Activated CD4-positive, alpha-beta T cell treated with anti-CD3 and anti-CD28 coated beads, Interleukin-2, amount 50 U/mL, for 48 hours (primary cell): ENCODE results near the gene PTPRJ.
A peak's percentile ranks its signal among the peaks of the same experiment; 100 is the strongest.

Source experiments
- DNase-seq, 2 experiments: peaks; one replicate each; pipeline ENCODE4 v3.0.0-alpha.2; 2020

The PTPRJ gene

DNA sequence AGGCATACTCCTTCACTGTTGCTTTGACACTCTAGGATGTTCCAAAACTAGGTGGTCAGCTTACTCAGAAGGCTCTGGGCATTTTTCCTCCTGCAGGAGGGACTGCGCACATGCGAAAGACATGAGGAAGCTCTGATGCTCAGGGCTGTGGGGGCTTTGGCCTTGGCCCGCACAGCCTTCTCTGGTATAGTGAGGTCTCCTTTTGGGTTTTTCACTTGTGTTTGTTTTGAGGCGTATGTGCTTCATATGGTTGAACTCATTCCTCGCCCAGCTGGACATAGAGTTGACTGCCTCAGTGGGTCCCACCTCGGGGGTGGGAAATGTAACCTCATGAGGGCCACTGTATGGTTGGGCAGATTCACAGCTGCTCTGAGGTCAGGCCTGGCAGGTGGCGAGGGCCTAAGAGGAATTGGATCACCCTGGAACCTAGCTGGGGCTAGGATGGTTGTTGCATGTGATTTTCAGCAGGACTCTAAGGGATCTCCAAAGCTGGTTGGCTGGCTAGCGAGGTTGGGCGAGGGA is 63.7 kb downstream of the PTPRJ start:
- DNase-seq = no peak

DNA sequence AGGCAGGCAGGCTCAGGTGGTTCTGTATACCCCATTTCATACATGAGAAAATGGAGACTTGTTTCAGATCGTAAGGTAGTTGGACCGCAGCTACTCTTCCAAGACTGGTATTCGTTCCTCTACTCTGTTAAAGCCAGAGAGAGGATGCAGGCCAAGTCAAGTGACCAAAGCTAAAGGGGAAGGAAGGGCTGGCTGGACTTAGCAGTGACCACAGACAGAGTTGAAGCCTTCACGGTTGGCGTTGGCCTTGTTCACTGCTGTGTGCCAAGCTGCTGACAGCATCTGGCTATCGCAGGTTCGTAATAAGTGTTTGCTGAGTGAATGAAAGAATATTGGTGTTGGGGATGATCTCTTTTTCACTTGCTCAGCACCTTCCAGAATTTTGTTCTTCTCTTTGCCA is 64.2 kb downstream of the PTPRJ start:
- DNase-seq = no peak

DNA sequence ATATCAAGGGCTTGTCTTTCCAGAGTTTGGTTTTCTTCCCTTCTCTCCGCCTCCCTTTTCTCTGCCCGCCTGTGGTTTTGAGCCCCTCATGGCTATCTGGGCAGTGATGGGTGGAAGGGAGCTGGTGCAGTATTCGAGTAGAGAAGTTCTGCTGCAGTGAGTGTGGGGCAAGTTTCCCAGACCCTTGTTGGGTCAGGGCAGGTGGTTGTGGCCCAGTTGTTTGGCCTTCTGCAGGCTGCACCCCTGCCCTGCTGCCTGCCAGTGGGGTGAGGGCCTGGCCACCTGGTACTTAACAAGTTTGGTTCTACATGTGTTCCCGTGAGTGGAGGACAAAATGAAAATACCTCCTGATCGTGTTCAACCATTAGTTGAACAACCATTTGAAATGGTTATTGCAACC is 65.2 kb downstream of the PTPRJ start:
- no peak for DNase-seq

DNA sequence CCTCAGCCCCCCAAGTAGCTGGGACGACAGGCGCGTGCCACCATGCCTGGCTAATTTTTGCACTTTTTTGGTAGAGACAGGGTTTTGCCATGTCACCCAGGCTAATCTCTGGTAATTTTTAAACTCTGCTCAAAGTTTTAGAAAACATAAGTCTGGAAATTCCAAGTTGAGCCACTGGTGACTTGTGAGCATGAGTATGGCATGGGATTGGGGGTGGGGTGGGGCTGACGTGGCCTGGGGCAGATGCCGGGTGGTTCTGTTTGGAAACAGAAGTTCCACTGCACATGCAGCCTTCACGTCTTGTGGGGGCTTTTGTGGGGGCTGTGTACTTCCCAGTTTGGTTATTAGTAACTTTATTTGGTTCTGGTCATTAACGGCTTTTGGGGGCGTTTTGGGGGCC is 67.3 kb downstream of the PTPRJ start:
- no peak for DNase-seq

DNA sequence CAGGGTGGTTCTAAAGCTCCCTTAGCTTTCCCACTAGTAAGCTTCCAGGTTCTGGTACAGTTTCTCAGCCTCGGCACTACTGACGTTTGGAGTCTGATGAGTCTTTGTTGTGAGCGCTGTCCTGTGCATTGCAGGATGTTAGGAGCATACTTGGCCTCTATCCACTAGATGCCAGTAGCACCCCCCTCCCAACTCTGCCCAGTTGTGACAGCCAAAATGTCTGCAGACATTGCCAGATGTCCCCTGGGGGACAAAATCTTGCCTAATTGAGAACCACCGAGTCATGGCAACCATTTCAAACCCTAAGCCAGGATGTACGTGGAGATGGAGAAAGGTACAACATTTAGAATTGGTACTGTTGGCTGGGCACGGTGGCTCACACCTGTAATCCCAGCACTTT is 68.7 kb downstream of the PTPRJ start:
- DNase-seq = no peak

DNA sequence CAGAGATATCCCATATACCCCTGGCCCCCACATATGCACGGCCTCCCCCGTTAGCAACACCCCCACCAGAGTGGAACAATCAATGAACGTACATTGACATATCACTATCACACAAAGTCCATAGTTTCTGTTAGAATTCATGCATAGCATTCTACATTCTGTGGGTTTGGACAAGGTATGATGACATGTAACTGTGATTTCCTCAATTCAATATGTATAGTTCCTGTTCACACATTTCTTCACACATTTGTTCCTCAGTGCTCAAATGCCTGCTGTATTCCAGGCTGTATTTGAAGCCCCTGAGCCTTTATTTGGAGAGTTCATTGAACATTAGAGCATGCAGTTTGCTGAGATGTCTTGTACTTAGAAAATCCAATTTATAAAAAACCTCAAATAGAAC is 69.9 kb downstream of the PTPRJ start:
- DNase-seq = no peak

DNA sequence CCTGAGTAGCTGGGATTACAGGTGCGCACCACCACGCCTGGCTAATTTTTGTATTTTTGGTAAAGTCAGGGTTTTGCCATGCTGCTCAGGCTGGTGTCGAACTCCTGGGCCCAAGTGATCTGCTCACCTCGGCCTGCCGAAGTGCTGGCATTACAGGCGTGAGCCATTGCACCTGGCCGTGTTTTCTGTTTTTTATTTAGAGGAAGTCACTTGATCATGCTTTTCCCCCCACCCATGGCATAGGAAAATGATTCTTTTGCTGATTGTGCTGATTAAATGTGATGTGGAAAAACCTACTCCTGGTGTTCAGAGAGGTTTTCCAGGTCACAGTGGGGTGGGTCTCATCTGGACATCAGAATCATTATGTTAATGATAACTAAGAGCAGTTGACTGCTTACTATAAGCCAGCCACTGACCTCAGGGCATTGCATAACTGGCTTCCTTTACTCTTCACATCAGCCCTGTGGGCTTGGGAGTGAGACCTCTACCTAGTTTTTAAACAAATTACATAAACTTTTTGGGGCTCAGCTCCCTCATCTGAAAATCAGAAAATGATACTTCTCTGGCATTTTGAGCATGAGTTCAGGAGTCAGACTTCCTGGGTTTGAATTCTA is 71.0 kb downstream of the PTPRJ start:
- no peak for DNase-seq

DNA sequence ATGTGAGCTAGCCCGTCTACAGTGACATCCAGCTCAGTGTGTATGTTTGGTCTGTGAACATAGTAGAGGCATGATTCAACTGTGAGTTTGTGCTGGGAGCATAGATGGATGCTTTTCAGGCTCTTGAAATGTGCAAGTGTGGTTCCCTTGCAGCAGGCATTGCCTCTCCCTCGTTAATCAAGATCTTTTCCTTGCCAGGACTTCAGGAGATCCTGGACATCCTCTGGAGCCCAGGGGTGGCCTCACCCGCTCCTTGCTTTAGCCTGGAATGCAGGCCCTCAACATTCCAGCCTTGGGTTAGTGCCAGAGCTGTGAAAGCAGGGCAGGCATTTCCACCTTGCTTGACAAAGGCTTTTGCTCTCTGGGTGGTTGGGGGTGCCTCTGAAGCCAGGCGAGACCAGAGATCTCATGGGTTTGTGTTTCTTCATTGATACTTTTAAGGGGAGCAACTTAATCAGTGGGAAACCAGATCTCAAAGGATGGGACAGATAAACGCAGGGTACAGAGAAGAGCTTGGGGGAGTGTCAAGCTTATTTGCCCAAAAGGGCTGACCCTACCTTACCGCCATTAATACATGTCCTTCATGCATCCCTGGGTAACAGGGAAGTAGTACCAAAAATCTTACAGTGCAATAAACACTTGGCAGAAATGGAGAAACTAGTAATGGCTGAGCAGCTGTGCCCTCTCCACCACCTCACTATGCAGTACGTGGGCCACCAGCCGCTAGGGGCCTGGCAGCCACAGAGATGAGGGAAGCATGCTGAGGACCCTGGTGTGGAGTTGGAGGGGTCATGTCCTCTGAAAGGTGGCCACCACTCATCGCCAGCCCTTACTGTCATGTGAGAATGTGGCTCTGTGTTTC is 72.1 kb downstream of the PTPRJ start:
- DNase-seq = no peak

DNA sequence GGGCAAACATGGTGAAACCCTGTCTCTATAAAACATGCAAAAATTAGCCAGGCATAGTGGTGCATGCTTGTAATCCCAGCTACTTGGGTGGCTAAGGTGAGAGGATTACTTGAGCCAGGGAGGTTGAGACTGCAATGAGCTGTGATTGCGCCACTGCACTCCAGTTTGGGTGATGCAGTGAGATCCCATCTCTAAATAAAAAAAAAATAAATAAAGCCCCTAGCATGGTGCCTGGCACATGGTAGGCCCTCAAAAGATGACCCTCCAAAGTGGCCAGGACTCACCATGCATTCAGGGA is 74.6 kb downstream of the PTPRJ start:
- DNase-seq = no peak

DNA sequence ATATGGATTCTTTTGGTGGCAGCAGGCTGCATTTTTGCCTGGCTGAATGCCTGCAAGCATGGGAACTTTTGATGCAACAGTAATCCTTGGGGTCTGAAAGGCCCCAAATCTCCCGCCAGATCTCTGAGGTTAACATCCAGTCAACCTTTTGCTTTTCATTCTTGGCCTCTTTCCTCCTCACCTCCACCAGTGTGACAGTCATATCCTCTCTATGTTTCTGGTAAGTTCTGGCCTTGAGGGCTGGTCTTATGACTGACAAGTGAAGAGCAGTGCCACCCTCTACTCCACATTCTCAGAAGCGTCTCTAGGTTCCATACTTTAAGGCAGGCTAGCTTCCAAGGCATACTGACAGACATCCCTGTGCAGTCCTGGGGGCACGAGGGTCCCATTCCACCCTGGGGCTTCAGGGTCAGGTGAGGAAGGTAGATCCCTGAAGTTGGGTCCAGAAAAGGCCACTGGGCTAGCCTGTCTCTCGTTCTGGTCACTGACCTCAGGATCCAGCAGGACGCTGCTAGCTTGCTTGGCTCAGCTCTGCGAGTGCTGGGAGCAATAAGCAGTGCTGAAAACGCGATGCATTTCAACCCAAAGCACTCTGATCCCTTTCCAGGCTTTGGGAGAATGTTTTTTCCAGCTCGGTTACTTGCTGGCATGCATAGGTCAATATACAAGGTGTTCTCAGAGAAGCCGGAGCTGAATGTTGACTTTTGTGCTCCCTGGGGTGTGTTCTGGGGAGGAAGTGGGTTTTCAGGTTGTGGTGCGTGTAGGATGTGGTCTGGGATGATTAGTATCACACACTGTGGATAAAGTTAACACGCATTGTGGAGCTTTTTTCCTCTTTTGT is 75.2 kb downstream of the PTPRJ start:
- peak; percentile 59 to 71 for DNase-seq

DNA sequence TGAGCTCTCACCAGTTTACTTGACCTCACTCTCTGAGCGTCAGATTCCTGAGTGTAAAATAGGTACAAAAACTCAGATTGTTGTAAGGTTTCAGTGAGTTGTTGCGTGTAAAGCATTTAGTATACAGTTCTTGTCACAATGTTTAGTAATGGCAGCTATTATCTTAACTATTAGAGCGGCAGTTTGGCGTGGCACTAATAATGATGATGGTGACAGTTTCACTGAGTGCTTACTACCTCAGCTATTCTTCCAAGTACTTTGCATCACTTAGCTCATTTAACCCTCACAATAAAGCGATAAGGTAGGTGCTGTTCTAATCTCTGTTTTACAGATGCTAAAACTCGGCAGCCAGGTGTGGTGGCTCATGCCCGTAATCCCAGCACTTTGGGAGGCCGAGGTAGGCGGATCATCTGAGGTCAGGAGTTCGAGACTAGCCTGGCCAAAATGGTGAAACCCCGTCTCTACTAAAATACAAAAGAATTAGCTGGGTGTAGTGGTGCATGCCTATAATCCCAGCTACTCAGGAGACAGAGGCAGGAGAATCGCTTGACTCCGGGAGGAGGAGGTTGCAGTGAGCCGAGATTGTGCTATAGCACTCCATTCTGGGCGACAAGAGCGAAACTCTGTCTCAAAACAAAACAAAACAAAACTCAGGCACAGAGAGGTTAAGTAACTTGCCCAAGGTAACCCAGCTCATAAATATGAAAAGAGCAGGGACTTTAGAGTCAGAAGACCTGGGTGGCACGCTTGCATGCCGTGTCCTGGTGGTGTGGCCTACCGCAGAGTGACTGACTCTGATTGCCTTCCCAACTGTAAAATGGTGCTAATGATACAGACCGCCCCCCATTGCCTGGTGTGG is 76.2 kb downstream of the PTPRJ start:
- no peak for DNase-seq

DNA sequence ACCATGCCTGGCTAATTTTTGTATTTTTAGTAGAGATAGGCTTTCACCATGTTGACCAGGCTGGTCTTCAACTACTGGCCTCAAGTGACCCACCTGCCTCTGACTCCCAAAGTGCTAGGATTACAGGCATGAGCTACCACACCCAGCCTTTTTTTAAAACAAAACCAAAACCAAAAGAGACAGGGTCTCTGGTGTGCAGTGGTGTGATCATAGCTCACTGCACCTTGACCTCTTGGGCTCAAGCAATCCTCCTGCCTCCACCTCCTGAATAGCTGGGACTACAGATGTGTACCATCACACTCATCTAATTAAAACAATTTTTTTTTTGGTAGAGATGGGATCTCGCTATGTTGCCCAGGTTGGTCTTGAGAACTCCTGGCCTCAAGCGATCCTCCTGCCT is 77.7 kb downstream of the PTPRJ start:
- no peak for DNase-seq

DNA sequence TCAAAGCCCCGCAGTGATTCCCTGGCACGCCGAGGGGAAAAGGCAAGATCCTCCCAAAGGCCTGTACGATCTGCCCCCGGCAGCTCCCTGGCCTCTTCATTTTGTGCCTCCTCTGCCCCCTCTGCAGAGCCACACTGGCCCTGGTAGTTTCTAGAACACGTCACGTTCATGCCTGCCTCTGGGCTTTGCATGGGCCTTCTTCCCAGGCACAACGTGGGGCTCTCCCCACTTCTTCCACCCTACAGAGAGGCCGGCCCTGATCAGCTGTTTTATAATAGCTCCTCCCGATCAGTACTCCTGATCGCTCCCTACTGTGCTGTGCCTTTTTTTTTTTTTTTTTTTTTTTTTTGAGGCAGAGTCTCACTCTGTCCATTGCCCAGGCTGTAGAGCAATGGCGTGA is 78.4 kb downstream of the PTPRJ start:
- DNase-seq = no peak

DNA sequence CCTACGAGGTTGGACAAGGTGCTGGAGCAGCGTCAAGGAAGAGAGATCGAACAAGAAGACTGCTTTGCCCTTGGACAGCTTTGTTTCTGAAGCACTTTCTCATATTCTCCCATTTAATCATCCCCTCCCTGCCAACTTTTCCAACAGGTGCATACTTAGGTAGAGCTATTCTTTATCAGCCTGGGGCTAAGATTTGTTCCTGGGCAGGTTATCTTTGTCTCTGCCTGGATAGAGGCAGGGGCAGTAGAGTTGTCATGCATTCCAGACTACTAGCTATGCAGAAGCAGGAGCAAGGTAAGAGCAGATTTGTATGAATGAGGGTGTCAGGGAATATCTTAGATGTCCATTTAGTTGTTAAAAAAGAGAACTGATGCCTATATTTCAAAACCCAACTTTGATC is 82.3 kb downstream of the PTPRJ start:
- DNase-seq = no peak

DNA sequence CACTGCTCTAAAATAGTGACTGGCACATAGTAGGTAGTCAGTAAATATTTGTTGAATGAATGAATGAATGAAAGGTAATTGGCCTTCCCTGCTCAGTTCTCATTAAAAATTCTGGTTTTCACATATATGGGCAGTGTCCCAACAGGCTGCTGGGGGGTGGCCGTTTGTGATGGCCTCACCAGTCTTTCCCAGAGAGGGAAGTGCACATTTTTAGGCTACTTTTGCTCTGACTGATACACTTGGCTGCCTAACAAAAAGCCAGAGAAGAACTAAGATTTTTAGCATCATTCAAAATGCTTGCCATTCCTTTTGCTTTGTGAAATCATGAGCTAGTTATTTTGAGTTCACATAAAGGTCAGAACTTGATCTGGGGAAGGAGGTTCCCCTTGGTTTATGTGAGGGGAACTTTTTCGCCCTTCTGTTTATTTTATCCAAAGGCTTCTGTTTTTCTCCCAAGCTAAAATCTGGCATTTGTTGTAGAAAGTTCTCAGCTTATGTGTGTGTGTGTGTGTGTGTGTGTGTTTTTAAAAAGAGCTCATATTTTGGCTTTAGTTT is 83.1 kb downstream of the PTPRJ start:
- no peak for DNase-seq

DNA sequence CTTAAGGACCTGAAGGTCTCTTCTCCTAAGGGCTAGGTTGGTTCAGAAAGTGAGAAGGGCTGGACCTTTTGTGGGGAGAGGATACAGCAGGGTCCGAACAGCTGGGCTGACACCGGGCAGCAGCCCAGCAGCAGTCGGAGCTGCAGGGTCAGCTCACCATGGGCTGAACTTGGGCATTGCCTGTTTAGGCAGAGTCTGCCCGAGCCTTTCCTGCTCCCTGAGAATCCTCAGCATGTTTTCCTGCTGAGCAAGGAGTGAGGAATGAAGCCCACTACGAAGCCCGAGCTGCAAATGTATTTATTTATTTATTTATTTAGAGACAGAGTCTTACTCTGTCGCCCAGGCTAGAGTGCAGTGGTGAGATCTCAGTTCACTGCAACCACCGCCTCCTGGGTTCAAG is 83.9 kb downstream of the PTPRJ start:
- no peak for DNase-seq

DNA sequence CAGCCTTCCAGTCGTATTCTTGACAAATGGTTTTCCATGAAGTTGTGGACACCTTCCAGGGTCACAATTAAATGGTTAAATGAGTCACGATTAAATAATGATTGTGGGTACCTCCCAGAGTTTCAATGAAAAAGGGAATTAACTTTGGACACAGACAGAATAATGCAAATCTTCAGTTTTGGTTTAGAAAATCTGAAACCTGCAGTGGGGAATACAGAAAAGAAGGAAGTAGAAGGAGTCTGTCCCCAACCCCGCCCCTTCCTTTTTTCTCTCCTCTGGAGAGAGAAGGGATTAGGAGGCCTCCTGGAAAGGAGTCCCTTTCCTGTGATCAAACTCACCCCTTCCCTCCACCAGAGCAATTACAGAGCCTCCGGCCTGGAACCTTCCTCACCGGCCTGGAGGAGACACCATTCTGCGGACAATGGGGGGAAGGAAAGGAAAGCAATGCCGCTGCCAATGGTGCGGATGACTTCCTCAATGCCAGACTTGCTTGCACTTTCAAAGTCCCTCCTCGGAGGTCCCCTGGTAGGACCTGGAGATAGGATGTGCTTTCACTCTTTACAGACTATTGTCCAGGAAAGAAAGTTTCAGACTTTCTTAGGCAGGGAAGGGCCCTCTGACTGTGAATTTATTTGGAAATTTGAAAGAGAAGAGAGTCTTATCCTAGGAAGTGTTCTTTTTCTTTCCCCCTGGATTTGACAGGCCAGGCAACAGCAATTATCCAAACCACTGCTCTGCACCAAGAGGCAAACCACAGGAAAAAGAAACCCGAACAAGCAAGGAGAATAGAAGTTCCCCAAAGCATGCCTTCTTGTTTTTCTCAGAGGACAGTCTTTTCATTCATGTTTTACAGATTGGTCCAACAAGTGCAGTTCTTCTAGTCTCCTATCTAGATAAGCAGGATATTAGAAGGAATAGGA is 86.8 kb downstream of the PTPRJ start:
- no peak for DNase-seq

DNA sequence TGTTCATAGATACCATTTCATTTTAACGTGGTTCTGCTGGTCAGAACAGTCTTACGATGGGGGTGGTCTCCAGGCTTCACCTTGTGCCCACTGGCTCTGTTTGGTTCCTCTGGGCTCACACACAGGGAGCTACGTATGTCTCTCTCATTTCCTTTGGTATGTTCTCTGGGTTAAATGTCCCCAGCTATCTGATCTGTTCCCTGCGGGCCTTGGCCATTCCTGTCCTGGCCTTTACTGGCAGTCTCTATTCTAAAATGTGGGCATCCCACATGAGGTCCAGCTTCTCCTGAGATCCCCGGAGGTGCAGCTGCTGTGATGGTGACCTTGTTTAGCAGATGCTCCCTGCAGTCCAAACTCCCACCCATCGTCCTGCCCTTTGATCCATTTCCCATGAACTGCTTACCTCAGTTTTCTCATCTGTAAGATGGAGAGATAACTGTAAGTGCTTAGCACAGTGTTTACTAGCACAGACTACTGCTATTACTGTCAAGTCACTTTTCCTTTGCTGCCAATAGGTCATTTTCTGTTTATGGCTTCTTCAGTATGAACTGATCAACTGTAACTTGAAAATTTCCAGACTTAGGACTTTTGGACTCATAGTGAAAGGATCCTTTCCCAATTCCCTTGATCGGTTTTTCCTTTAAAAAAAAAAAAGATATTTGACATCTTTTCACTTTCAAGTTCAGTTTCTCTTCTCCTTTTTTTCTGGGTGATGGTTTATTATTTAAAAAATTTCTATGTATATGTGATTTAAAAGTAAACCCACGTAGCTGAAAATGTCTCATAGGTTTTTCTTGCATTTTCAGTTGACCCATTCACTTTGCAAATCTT is 92.9 kb downstream of the PTPRJ start:
- no peak for DNase-seq

DNA sequence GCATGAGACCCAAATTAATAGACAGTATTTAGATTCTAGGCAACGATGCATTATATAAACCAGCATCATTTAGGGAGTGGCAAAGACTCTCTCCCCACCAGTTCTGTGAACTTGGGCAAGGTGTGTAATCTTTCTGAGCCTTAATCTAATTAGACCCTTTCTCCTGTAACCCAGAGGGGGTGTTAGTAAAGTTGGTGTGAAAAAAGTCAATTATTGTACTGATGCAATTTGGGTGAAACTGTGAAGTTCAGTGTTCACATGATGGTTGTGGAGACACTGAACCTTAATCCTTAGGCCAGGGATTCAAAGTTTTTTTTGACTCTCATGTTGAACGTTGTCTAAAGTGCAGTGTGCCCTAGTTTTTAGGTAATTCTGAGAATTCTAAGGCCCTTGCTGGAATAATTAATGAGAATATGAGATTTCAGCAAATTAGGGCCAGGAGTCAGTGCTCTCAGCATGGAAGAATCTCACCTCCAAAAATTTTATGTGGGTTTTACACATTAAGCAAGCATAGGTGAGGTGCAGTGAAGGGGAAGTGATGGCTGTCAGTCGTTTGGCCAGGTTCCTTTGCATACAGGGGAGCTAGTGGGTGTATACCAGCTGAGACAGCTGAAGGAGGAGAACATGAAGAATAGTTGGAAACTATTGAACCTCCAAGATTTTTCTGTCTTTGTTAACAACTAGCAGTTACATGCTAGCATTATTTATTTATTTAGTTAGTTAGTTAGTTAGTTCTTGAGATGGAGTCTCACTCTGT is 94.2 kb downstream of the PTPRJ start:
- DNase-seq = no peak

DNA sequence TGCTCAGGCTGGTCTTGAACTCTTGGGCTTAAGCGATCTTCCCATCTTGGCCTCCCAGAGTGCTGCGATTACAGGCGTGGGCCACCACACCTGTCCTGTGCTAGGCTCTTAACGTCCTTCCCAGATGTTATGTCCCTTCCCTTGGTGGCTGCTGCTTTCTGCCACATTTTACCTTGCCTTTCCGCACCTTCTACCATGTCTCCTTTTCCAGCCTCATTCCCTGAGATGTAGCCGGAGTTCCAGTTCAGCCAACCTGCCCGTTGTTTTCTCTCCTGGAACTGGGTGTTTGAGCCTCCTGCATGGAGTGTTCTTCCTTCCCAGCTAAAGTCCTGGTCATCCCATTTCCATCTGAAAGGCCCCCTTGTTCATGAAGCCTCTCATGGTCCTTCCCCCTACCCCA is 95.3 kb downstream of the PTPRJ start:
- DNase-seq = no peak
